ENCODE measurements around the gene BCL2L1.

BCL2L1 gene

GRCh38 chr20:31708736-31709534 is 13.7 kb downstream of the BCL2L1 start:
- DNase-seq (ENCODE audit: low read depth): no peak

- DNase-seq (ENCODE audit: low read depth): no peak
Observed at GRCh38 chr20:31707994-31708735, 14.5 kb downstream of the BCL2L1 start.

GRCh38 chr20:31707258-31707615 is 15.4 kb downstream of the BCL2L1 start:
- no peak for DNase-seq (ENCODE audit: low read depth)

GRCh38 chr20:31706607-31707257 is 15.9 kb downstream of the BCL2L1 start:
- peak; percentile 25 for DNase-seq (ENCODE audit: low read depth)

- DNase-seq (ENCODE audit: low read depth): no peak
Observed at GRCh38 chr20:31705598-31706597, 16.8 kb downstream of the BCL2L1 start.

- DNase-seq (ENCODE audit: low read depth): no peak
Observed at GRCh38 chr20:31705191-31705590, 17.5 kb downstream of the BCL2L1 start.

GRCh38 chr20:31704225-31705119 is 18.2 kb downstream of the BCL2L1 start:
- DNase-seq (ENCODE audit: low read depth): no peak

- DNase-seq (ENCODE audit: low read depth): no peak
Observed at GRCh38 chr20:31701591-31701990, 21.1 kb downstream of the BCL2L1 start.

GRCh38 chr20:31700747-31701146 is 21.9 kb downstream of the BCL2L1 start:
- no peak for DNase-seq (ENCODE audit: low read depth)

- DNase-seq (ENCODE audit: low read depth): no peak
Observed at GRCh38 chr20:31699801-31700728, 22.6 kb downstream of the BCL2L1 start.

GRCh38 chr20:31698803-31699718 is 23.6 kb downstream of the BCL2L1 start:
- peak; percentile 88 for DNase-seq (ENCODE audit: low read depth)

- no peak for DNase-seq (ENCODE audit: low read depth)
Observed at GRCh38 chr20:31698243-31698802, 24.3 kb downstream of the BCL2L1 start.

GRCh38 chr20:31695849-31696804 is 26.5 kb downstream of the BCL2L1 start:
- DNase-seq (ENCODE audit: low read depth): peak; percentile 87

GRCh38 chr20:31694842-31695593 is 27.6 kb downstream of the BCL2L1 start:
- no peak for DNase-seq (ENCODE audit: low read depth)

GRCh38 chr20:31693987-31694661 is 28.5 kb downstream of the BCL2L1 start:
- no peak for DNase-seq (ENCODE audit: low read depth)

- DNase-seq (ENCODE audit: low read depth): no peak
Observed at GRCh38 chr20:31693402-31693801, 29.3 kb downstream of the BCL2L1 start.
